Sigmoid colon (tissue), 7 donors: ENCODE data around the gene FREY1. TPM values are rescaled to one million over a fixed set of nuclear protein-coding genes. Genes with fewer than 3 reads are reported as not detected.

ENCODE experiments used
- DNase-seq: peaks from one replicate; pipeline ENCODE4 v3.0.0-alpha.2; 2019
- H3K27ac ChIP-seq, 4 donors: fragments of 200-600 bp; sonication (generic); one replicate each; pipeline ENCODE4 v1.5.1; 2016 to 2019; ENCODE audit warnings: mild to moderate bottlenecking in 1 of 4
- H3K27me3 ChIP-seq, 3 donors: fragments of 200-600 bp; sonication (generic); one replicate each; pipeline ENCODE4 v1.5.1; 2019; ENCODE audit warnings: mild to moderate bottlenecking in 1 of 3
- H3K36me3 ChIP-seq, 4 donors: fragments of 200-600 bp; sonication (generic); one replicate each; pipeline ENCODE4 v1.5.1; 2016 to 2019
- H3K4me1 ChIP-seq, 4 donors: fragments of 200-600 bp; sonication (generic); one replicate each; pipeline ENCODE4 v1.5.1; 2017 to 2019
- H3K4me3 ChIP-seq, 4 donors: fragments of 200-600 bp; sonication (generic); one replicate each; pipeline ENCODE4 v1.5.1; 2017 to 2019; ENCODE audit warnings: mild to moderate bottlenecking in 2 of 4, moderate library complexity in 1 of 4
- H3K9me3 ChIP-seq, 4 donors: fragments of 200-600 bp in 3 of 4; sonication (generic) in 3 of 4; one replicate each; pipeline versions ENCODE4 v1.5.1 to v1.6.1; 2013 to 2019
- EP300 ChIP-seq, 4 donors: sonication (generic); formaldehyde crosslinking; IDR thresholded peaks; one replicate each; pipeline ENCODE4 v1.6.1; 2017; ENCODE audit warnings: antibody characterized with exemption in 4 of 4
- POLR2A ChIP-seq, 2 donors: fragments of 450-650 bp; IDR thresholded peaks; one replicate each; pipeline ENCODE4 v1.6.1; 2016; ENCODE audit warnings: antibody characterized with exemption in 2 of 2, mild to moderate bottlenecking in 2 of 2, moderate library complexity in 2 of 2
- POLR2AphosphoS5 ChIP-seq, 4 donors: sonication (generic); formaldehyde crosslinking; IDR thresholded peaks; one replicate each; pipeline ENCODE4 v1.6.1; 2017; ENCODE audit warnings: antibody characterized with exemption in 4 of 4
- WGBS, 2 donors: extraction: QIAGEN DNeasy Blood & Tissue Kit; methylation state at CpG; one replicate each; pipeline ENCODE4 v1.1.7; 2013; 5-methylcytosine and 5-hydroxymethylcytosine counted together
- intact Hi-C: fragments of 100-400 bp; cut with DNase I; formaldehyde crosslinking; loops from one replicate; pipeline ENCODE4 v1.15.1; 2023
- polyA plus RNA-seq, 3 donors: library from polyadenylated mRNA; stranded (reverse); fragments of 200-250 nt; gene quantifications; one replicate each; pipeline ENCODE4 v1.2.3, GENCODE V29; 2013
- total RNA-seq, 4 donors: library from RNA; depleted of rRNA; stranded (reverse); fragments of >200 nt; gene quantifications; one replicate each; pipeline ENCODE4 v1.1.0, GENCODE V29; 2016
- TF ChIP-seq, protein P1 (sequence below), 4 experiments: fragments of 450-650 bp in 3 of 4; fragments of 200-600 bp in 1 of 4; IDR thresholded peaks; one replicate each; pipeline ENCODE4 v1.5.1; 2016 to 2019; ENCODE audit warnings: antibody characterized with exemption in 4 of 4, mild to moderate bottlenecking in 3 of 4, moderate library complexity in 2 of 4
- donor health status: healthy with polysubstance abuse.
- donor health status: Bipolar disorder and iron deficiency.
- donor health status: healthy.

Gene FREY1
- total and polyA plus RNA-seq, 7 donors, result 0.64 to 3.5 (median 2.2) TPM; not detected in 4

DNA sequence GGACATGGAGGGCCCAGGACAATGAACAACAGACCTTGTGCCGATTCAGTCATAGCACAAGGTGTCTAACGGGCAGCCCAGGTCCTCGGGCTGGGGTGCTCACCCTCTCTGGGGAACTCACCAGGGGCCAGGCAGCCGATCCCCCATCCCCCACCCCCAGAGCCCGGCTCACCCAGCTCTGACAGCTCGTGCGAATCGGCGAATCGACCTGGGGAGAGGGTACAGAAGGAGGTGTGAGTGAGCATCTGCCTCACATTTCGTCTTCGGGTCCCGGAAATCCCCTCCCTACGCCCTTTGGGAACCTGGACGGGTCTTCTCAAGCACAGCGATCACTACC is 10.2 kb upstream of the FREY1 start:
- Histone ChIP-seq H3K27ac (peak overlapping the region; percentile 90 to 92 (median 91)), H3K36me3 (peaks cover 15 to 38% (median 22%) of the 10 kb centered on the region in 4 donors), H3K9me3 (no peaks in the 10 kb centered on the region), H3K27me3 (peaks cover 3 to 11% (median 8%) of the 10 kb centered on the region in 3 donors), H3K4me3 (peak overlapping the region; percentile 81 to 96 (median 86)), H3K4me1 (peaks cover 0 to 26% (median 21%) of the 10 kb centered on the region in 4 donors)
- intact Hi-C loops, result loop anchor here (1.0 to 2.0 kb wide), 2 partner anchors 16 to 75 kb away; no protein-coding TSS in a partner anchor
- no peak for DNase-seq
- 3 to 5% methylated on average over 16 of the region's 16 CpGs for WGBS, 2 donors
- no peak for TF ChIP-seq POLR2AphosphoS5 (IDR thresholded peaks at IDR 0.05)
- TF ChIP-seq, protein P1, sequence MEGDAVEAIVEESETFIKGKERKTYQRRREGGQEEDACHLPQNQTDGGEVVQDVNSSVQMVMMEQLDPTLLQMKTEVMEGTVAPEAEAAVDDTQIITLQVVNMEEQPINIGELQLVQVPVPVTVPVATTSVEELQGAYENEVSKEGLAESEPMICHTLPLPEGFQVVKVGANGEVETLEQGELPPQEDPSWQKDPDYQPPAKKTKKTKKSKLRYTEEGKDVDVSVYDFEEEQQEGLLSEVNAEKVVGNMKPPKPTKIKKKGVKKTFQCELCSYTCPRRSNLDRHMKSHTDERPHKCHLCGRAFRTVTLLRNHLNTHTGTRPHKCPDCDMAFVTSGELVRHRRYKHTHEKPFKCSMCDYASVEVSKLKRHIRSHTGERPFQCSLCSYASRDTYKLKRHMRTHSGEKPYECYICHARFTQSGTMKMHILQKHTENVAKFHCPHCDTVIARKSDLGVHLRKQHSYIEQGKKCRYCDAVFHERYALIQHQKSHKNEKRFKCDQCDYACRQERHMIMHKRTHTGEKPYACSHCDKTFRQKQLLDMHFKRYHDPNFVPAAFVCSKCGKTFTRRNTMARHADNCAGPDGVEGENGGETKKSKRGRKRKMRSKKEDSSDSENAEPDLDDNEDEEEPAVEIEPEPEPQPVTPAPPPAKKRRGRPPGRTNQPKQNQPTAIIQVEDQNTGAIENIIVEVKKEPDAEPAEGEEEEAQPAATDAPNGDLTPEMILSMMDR (IDR thresholded peaks at IDR 0.05), result no peak
- no peak for TF ChIP-seq EP300 (IDR thresholded peaks at IDR 0.05)
- TF ChIP-seq POLR2A (IDR thresholded peaks at IDR 0.05), result no peak

DNA sequence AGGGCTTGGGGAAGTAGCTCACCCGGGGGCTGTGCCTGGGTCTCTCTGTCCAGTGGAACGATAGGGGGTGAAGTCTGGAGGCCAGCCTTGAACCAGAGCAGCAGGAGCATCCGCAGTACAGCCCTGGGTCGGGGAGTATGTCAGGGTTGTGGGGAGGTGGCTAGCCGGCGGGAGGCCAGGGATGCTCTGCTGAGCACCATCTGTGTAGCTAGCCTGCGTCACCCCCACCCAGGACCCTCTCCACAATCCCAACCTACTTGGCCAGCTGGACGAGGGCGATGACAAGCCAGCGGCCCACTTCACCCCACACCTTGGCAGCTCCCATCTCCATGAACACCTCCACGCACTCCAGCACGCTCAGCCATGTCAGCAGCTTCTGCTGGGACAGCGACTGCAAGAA is 8.4 kb upstream of the FREY1 start:
- H3K36me3 ChIP-seq, result peaks cover 15 to 56% (median 35%) of the 10 kb centered on the region in 4 donors
- peaks cover 0 to 20% (median 15%) of the 10 kb centered on the region in 4 donors for H3K4me1 ChIP-seq
- H3K27me3 ChIP-seq, result no peaks in the 10 kb centered on the region
- TF ChIP-seq POLR2AphosphoS5 (IDR thresholded peaks at IDR 0.05) (no peak), POLR2A (IDR thresholded peaks at IDR 0.05) (no peak), EP300 (IDR thresholded peaks at IDR 0.05) (no peak)
- TF ChIP-seq, protein P1 (IDR thresholded peaks at IDR 0.05), result no peak
- intact Hi-C loops, result no loop called here
- no peak overlapping the region for H3K27ac ChIP-seq
- no peak for DNase-seq
- 88% methylated on average over 13 of the region's 13 CpGs for WGBS, 2 donors
- no peaks in the 10 kb centered on the region for H3K9me3 ChIP-seq
- H3K4me3 ChIP-seq, result no peak overlapping the region

DNA sequence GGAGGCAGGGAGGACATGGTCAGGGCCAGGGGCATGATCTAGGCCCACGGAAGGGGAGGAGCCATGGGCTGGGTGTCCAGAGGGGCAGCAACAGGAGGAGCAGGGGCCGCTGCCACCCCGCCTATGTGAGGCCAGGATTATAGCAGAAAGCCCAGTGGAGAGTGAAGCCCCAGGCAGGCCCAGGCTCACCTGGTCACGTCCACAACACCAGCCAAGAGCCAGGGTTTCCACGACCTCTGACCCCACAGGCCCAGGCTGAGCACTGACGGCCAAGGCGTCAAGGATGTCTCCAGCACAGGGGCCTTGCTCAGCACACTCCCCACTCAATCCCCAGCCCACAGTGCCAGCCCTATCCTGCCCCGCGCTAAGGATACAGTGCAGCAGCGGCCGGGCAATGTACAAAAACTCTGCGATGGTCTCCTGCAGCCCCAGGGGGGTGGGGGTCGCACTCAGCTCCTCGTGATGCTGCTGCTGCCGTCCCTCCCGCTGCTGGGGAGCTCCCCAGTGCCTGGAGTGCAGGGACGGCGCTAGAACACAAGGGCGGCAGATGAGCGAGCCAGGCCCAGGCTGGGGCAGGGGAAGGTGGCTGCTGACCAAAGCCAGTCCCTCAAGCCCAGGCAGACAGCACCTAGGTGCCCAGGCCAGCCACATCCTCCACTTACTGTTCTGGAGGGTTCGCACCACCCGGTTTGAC is 7.0 kb upstream of the FREY1 start:
- H3K9me3 ChIP-seq, result no peaks in the 10 kb centered on the region
- intact Hi-C loops, result no loop called here
- TF ChIP-seq POLR2A (IDR thresholded peaks at IDR 0.05), result no peak
- 92 to 93% methylated on average over 22 of the region's 22 CpGs for WGBS, 2 donors
- DNase-seq, result no peak
- no peak overlapping the region for H3K4me3 ChIP-seq
- H3K27ac ChIP-seq, result no peak overlapping the region
- H3K4me1 ChIP-seq, result peaks cover 0 to 20% (median 15%) of the 10 kb centered on the region in 4 donors
- H3K36me3 ChIP-seq, result peaks cover 15 to 70% (median 41%) of the 10 kb centered on the region in 4 donors
- H3K27me3 ChIP-seq, result no peaks in the 10 kb centered on the region

DNA sequence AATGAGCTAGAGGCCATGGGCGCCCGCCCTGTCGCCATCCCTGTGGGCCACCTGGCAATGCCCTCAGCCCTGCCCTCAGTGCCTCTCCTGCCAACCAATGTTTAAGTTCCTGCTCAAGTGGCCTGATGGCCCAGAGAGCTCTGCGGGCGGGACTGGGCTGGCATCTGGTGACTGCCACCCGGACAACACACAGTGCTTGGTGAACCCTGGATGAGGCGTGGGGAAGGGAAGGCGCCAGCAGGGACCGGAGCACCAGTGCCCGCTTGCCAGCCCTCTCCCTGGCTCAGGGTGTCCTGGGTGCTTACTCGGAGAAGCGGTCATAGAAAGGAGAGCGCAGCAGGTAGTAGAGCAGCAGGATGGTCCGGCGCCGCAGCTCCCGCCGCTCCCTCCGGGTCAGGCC is 6.4 kb upstream of the FREY1 start:
- H3K4me3 ChIP-seq, result no peak overlapping the region
- peaks cover 0 to 17% (median 13%) of the 10 kb centered on the region in 4 donors for H3K4me1 ChIP-seq
- no peaks in the 10 kb centered on the region for H3K27me3 ChIP-seq
- no peaks in the 10 kb centered on the region for H3K9me3 ChIP-seq
- 95 to 98% methylated on average over 19 of the region's 19 CpGs for WGBS, 2 donors
- TF ChIP-seq POLR2AphosphoS5 (IDR thresholded peaks at IDR 0.05) (no peak), EP300 (IDR thresholded peaks at IDR 0.05) (no peak), POLR2A (IDR thresholded peaks at IDR 0.05) (no peak)
- TF ChIP-seq, protein P1 (IDR thresholded peaks at IDR 0.05), result no peak
- intact Hi-C loops, result no loop called here
- DNase-seq, result no peak
- peaks cover 15 to 70% (median 41%) of the 10 kb centered on the region in 4 donors for H3K36me3 ChIP-seq
- H3K27ac ChIP-seq, result no peak overlapping the region

DNA sequence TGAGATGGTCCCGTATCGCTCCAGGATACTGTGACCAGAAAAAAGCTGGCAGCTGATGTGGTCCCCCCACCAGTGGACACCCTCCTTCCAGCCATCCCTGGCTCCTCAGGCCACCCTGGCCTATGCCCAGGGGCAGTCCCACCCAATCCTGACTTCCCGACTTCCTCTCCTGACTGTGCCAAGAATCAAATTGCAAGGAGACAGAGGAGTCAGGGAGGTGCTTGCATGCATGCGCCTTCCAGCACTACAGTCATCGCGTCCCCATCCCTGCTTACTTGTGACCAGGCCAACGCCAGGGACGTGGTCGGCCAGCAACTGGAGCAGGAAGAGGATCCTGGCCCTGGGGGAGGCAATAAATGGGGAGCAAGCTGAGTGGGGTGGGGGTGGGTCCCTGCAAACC is 3.6 kb upstream of the FREY1 start:
- 89 to 92% methylated on average over 9 of the region's 9 CpGs for WGBS, 2 donors
- peaks cover 15 to 66% (median 40%) of the 10 kb centered on the region in 4 donors for H3K36me3 ChIP-seq
- no peaks in the 10 kb centered on the region for H3K27me3 ChIP-seq
- no peak for TF ChIP-seq POLR2AphosphoS5 (IDR thresholded peaks at IDR 0.05)
- TF ChIP-seq, protein P1 (IDR thresholded peaks at IDR 0.05), result no peak
- no peak for TF ChIP-seq POLR2A (IDR thresholded peaks at IDR 0.05)
- no peak for TF ChIP-seq EP300 (IDR thresholded peaks at IDR 0.05)
- no peak overlapping the region for H3K27ac ChIP-seq
- H3K4me1 ChIP-seq, result no peaks in the 10 kb centered on the region
- H3K9me3 ChIP-seq, result no peaks in the 10 kb centered on the region
- DNase-seq, result no peak
- no peak overlapping the region for H3K4me3 ChIP-seq
- intact Hi-C loops, result no loop called here
